GM12875 (cell line): ENCODE measurements around the gene MEX3D.

ENCODE experiments used
- H3K4me3 ChIP-seq: one replicate; pipeline ENCODE4 v1.5.1; 2011; ENCODE audit warnings: low read depth, low read length, control low read depth
- CTCF ChIP-seq: IDR thresholded peaks from 2 replicates; pipeline ENCODE4 v1.5.1; 2011; ENCODE audit warnings: low read depth, mild to moderate bottlenecking, control low read depth, inconsistent platforms, low read length, moderate library complexity, borderline replicate concordance; ENCODE audit not compliant: insufficient read depth

The MEX3D gene

GRCh38 chr19:1606138-1606651 is 38.1 kb upstream of the MEX3D start:
- peak overlapping the region; percentile 38 for H3K4me3 ChIP-seq
- no peak for TF ChIP-seq CTCF

DNA sequence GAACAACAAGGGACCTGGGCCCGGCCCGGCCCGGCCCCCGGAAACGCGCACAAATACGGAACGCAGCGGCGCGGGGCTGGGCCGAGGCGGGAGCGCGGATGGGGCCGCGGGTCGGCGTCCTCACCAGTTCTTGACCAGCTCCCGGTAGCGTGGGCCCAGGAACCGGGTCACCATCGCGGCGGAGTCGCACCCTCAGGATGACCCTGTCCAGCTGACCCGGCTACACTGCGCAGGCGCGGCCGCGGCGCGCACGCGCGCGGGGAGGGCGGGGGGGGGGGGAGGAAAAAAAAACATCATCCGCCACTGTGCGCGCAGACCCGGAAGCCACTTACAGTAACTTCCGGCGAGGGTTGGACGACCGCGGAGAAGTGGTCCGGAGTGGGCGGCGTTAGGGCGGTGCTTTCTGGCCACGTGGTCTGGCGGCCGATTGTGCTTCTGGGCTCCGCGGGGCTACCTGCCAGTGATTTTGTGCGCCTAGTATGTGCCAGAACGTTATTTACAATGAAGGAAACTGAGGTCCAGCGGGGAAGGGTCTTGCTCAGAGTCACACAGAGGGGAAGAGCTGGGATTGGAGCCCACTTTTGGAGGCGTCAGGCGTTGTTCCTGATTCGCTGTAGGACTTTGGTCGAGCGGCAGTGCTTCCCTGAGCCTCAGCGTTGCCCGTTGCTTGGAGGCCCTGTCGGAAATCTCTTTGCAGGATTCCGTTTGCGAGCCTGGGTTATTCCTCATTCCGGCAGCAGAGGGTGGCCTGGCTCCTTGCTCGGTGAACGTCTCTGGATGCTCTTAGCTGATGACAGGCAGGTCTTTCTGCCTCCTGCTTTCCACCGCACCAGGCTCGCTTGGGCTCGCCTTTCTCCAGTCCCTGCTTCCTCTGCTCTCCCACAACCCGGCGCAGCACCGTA is 37.4 kb upstream of the MEX3D start, which contains the start of gene UQCR11:
Gene UQCR11, minus strand, starts transcription at position 227 of the 902 bp plus-strand sequence. Its CDS starts 53 bp downstream, at position 174.
- peak; percentile 64 for TF ChIP-seq CTCF
- peak within 1 kb of the TSS; percentile 98 for H3K4me3 ChIP-seq

DNA sequence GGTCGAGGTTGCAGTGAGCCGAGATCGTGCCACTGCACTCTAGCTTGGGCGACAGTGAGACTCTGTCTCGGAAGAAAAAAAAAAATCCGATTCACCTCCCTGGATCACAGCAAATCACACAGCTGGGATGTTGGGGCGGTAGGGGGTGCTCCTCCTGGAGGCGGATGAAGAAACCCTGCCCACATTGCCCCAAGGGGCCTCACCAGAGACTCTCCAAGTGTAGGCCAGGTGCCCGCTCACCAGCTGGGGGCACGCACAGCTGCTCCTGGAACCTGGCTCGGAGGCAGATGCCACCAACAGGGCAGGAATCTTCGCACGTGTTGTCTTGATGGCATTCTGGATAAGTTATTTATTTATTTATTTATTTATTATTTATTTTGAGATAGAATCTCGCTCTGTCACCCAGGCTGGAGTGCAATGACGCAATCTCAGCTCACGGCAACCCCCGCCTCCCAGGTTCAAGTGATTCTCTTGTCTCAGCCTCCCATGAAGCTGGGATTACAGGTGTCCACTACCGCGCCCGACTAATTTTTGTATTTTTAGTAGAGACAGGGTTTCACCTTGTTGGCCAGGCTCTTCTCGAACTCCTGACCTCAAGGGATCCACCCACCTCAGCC is 34.1 kb upstream of the MEX3D start:
- no peak for TF ChIP-seq CTCF
- H3K4me3 ChIP-seq = no peak overlapping the region

DNA sequence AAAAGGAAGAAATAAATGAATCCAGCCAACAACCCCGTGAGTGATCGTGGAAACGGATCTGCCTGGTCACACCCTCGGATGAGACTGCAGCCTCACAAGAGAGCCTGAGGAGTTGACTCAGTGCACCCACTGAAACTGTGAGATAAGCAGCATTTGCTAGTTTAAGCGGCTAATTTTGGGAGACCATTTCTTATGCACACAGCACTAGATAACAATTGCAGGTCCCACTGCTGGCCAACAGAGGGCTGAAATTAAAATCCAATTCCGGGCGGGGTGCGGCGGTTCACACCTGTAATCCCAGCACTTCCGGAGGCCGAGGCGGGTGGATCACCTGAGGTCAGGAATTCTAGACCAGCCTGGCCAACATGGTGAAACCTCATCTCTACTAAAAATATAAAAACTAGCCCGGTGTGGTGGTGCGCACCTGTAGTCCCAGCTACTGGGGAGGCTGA is 33.5 kb upstream of the MEX3D start:
- no peak overlapping the region for H3K4me3 ChIP-seq
- peak; percentile 21; the same call in 1 of the 2 replicates for TF ChIP-seq CTCF

DNA sequence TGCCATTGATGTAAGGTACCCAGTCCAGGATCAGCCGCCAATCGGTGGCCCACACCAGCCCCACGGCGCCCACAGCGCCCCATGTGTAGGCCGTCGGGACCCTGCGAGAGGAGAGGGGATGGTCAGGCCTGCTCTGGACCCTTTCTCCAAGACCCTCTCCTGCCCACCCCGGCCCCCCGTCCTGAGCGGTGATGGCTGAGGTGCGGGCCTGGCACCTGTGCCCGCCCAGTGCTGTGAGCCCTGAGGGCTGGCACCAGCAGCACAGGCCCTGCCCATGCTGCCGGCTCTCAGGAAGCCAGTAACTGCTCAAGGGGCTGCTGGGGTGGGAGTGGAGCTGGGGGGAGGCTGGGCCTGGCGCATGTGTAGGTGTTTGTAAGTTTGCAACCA is 31.3 kb upstream of the MEX3D start:
- H3K4me3 ChIP-seq = no peak overlapping the region
- TF ChIP-seq CTCF = no peak

GRCh38 chr19:1598777-1599459 is 30.8 kb upstream of the MEX3D start:
- no peak overlapping the region for H3K4me3 ChIP-seq
- TF ChIP-seq CTCF = no peak
